Left lung (tissue), 10 donors: ENCODE data around the gene GLYATL3. TPM values are rescaled to one million over a fixed set of nuclear protein-coding genes. Genes with fewer than 3 reads are reported as not detected.

ENCODE experiments used
- ATAC-seq: fragments of 200-7000 bp; cut with Tn5 transposase; one replicate; pipeline ENCODE4 v1.9.1; 2020; ENCODE audit warnings: moderate library complexity
- DNase-seq, 4 donors: peaks; one replicate each; pipeline ENCODE4 v3.0.0-alpha.2; 2013 to 2020
- H3K27ac ChIP-seq, 2 donors: fragments of 200-600 bp; sonication (generic) in 1 of 2; one replicate each; pipeline versions ENCODE4 v1.5.0 to v1.8.0; 2020 to 2021
- H3K27me3 ChIP-seq, 2 donors: fragments of 200-600 bp; sonication (generic) in 1 of 2; one replicate each; pipeline versions ENCODE4 v1.5.0 to v1.8.0; 2020 to 2021
- H3K36me3 ChIP-seq, 2 donors: fragments of 200-600 bp; sonication (generic) in 1 of 2; one replicate each; pipeline versions ENCODE4 v1.5.0 to v1.8.0; 2020 to 2021
- H3K4me1 ChIP-seq, 2 donors: fragments of 200-600 bp; one replicate each; pipeline ENCODE4 v1.8.0; 2021
- H3K4me3 ChIP-seq, 2 donors: fragments of 200-600 bp; sonication (generic) in 1 of 2; one replicate each; pipeline versions ENCODE4 v1.5.0 to v1.8.0; 2020 to 2021; ENCODE audit warnings: mild to moderate bottlenecking in 1 of 2
- H3K9me3 ChIP-seq, 2 donors: fragments of 200-600 bp; sonication (generic) in 1 of 2; one replicate each; pipeline versions ENCODE4 v1.5.0 to v1.8.0; 2020 to 2021
- intact Hi-C, 2 donors: fragments of 100-400 bp; cut with DNase I; formaldehyde crosslinking; loops; one replicate each; pipeline versions ENCODE4 v1.11.2 to v1.14.2; 2022
- polyA plus RNA-seq, 6 donors: library from polyadenylated mRNA; unstranded; fragments of 120-200 nt; gene quantifications; one replicate each; pipeline ENCODE4 v1.2.1, GENCODE V29; 2013; ENCODE audit not compliant: insufficient read length in 6 of 6
- total RNA-seq, 2 donors: library from RNA; stranded (reverse); fragmentation: NEBNext Ultra II Directional; extraction: Animal tissue kit (Norgen Biotek cat#: 25700); gene quantifications; one replicate each; pipeline ENCODE4 v1.2.1, GENCODE V29; 2021
- TF ChIP-seq, protein P1 (sequence below), 2 donors: fragments of 200-600 bp; sonication (generic) in 1 of 2; IDR thresholded peaks; one replicate each; pipeline versions ENCODE4 v1.5.0 to v1.8.0; 2021; ENCODE audit warnings: antibody characterized with exemption in 2 of 2
- donor health status: DM: no; HTN: yes; CAD: no.
- donor health status: DM: no; HTN: no; CAD: no.

Gene GLYATL3
- total and polyA plus RNA-seq, 8 donors: not detected

DNA sequence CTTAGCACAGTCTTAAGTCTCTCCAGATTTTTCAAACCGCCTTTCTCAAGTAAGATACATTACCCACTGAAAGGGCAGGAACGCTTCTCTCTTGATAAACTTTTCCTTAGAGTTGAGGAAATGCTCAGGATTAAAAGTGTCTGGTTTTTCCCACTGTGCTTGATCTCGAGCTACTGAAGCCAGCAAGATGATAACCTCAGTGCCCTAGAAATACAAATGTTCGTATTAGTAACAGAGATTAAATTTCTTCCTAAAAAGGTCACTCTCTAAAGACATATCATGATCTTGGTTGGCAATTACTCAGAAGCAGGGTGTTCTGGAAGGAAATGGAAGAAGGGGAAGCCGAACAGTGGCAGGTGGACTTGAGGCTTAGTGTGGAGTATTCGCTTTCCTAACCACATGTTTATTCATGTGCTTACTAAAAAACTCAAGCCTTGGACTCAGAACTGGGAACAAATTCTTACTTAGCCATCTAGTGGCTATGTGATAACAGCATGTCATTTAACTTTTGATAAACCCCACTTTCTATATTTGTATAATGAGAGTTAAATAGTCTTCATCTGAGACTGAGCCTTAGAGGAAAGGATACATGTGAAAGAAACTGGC is 70.9 kb downstream of the GLYATL3 start:
- no peak for DNase-seq
- TF ChIP-seq, protein P1, sequence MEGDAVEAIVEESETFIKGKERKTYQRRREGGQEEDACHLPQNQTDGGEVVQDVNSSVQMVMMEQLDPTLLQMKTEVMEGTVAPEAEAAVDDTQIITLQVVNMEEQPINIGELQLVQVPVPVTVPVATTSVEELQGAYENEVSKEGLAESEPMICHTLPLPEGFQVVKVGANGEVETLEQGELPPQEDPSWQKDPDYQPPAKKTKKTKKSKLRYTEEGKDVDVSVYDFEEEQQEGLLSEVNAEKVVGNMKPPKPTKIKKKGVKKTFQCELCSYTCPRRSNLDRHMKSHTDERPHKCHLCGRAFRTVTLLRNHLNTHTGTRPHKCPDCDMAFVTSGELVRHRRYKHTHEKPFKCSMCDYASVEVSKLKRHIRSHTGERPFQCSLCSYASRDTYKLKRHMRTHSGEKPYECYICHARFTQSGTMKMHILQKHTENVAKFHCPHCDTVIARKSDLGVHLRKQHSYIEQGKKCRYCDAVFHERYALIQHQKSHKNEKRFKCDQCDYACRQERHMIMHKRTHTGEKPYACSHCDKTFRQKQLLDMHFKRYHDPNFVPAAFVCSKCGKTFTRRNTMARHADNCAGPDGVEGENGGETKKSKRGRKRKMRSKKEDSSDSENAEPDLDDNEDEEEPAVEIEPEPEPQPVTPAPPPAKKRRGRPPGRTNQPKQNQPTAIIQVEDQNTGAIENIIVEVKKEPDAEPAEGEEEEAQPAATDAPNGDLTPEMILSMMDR (IDR thresholded peaks at IDR 0.05): no peak
- no peaks in the 10 kb centered on the region for H3K4me1 ChIP-seq
- intact Hi-C loops: no loop called here
- no peaks in the 10 kb centered on the region for H3K9me3 ChIP-seq
- no peaks in the 10 kb centered on the region for H3K27me3 ChIP-seq
- H3K36me3 ChIP-seq: no peaks in the 10 kb centered on the region
- peak; percentile 95 for ATAC-seq
- H3K4me3 ChIP-seq: no peak overlapping the region
- no peak overlapping the region for H3K27ac ChIP-seq

DNA sequence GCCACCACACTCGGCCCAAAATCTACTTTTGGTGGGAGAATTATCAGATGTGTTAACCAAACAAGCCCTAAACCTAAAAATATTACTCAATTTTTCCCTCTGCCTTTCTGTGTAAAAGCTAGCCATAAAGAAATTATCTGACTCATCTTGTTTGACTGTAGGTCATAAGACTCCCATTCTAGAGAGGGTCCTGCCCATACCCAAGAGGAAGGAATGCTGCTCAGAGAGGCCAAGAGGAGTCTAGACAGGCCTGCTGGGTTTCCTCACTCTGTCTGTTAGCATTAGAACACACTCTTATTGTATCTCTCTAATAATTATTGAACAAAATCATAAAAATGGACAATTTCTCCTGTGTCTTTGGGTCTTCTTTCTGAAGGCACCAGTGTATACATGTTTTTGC is 76.9 kb downstream of the GLYATL3 start:
- ATAC-seq (peak; percentile 34), DNase-seq (no peak)
- no peaks in the 10 kb centered on the region for H3K27me3 ChIP-seq
- intact Hi-C loops: no loop called here
- TF ChIP-seq, protein P1 (IDR thresholded peaks at IDR 0.05): no peak
- no peaks in the 10 kb centered on the region for H3K36me3 ChIP-seq
- H3K4me3 ChIP-seq: no peak overlapping the region
- H3K4me1 ChIP-seq: no peaks in the 10 kb centered on the region
- no peak overlapping the region for H3K27ac ChIP-seq
- no peaks in the 10 kb centered on the region for H3K9me3 ChIP-seq

Other genes with a start within 250 kb of the GLYATL3 start
- gene MMUT, start 36.7 kb upstream of the GLYATL3 start, total RNA-seq: 10 to 100 TPM; 20.6 to 25.5 TPM
- gene MMUT, start 36.7 kb upstream of the GLYATL3 start, polyA plus RNA-seq: 10 to 100 TPM; 33.2 to 45.7 (median 35.0) TPM
- gene CENPQ, start 36.6 kb upstream of the GLYATL3 start, total RNA-seq: 1 to 10 TPM; 3.8 to 7.1 TPM
- 10 to 100 TPM in 5 of 6 donors, 1 to 10 TPM in 1; 9.0 to 18.3 (median 13.3) TPM for gene CENPQ, start 36.6 kb upstream of the GLYATL3 start, polyA plus RNA-seq
- gene C6orf141, start 50.7 kb downstream of the GLYATL3 start, total RNA-seq: 1 to 10 TPM; 7.0 to 10.0 TPM
- 1 to 10 TPM; 3.0 to 6.3 (median 4.7) TPM for gene C6orf141, start 50.7 kb downstream of the GLYATL3 start, polyA plus RNA-seq
- not detected for gene RHAG, start 136.9 kb downstream of the GLYATL3 start, total RNA-seq
- 1 to 10 TPM; 1.4 to 2.2 (median 1.9) TPM for gene RHAG, start 136.9 kb downstream of the GLYATL3 start, polyA plus RNA-seq
- not detected for gene CRISP2, start 213.6 kb downstream of the GLYATL3 start, total RNA-seq
- gene CRISP2, start 213.6 kb downstream of the GLYATL3 start, polyA plus RNA-seq: under 1 TPM; 0.34 to 0.66 (median 0.51) TPM
- gene CRISP3, start 244.5 kb downstream of the GLYATL3 start, total RNA-seq: not detected
- 1 to 10 TPM in 1 of 6 donors, under 1 TPM in 5; 0.23 to 1.9 (median 0.36) TPM for gene CRISP3, start 244.5 kb downstream of the GLYATL3 start, polyA plus RNA-seq